ENCODE results near the gene ATP12A. TPM values are rescaled to one million over a fixed set of nuclear protein-coding genes. Genes with fewer than 3 reads are reported as not detected.

ATP12A gene
- total and polyA plus RNA-seq, 5 donors from 2014 or later = 0.14 to 0.18 (median 0.17) TPM; not detected in 2

- H3K36me3 Mint-ChIP-seq = no peaks in the 10 kb centered on the region
- peaks cover 0 to 2% (median 0%) of the 10 kb centered on the region in 7 donors for H3K9me3 Mint-ChIP-seq
- no peak for DNase-seq
- Histone ChIP-seq H3K9me3 (ENCODE audit: control insufficient read depth in 2 of 2, low read length in 2 of 2) (no peaks in the 10 kb centered on the region), H3K4me3 (ENCODE audit: low read depth, low read length) (no peak overlapping the region), H3K27ac (ENCODE audit: insufficient read depth, low read length, poor library complexity, severe bottlenecking) (no peak overlapping the region), H3K4me1 (ENCODE audit: control insufficient read depth, insufficient read depth, low read length, poor library complexity, severe bottlenecking) (peaks cover 6% of the 10 kb centered on the region), H3K36me3 (ENCODE audit: control insufficient read depth, insufficient read depth, low read length) (no peaks in the 10 kb centered on the region), H3K27me3 (ENCODE audit: control insufficient read depth, insufficient read depth, low read length) (no peaks in the 10 kb centered on the region)
- H3K27me3 Mint-ChIP-seq = peaks cover 16% of the 10 kb centered on the region
- peaks cover 0 to 14% (median 7%) of the 10 kb centered on the region in 4 donors for H3K4me1 Mint-ChIP-seq
- H3K27ac Mint-ChIP-seq = no peak overlapping the region
- no peak for ATAC-seq (ENCODE audit: low read depth in 2 of 2)
- H3K4me3 Mint-ChIP-seq = no peak overlapping the region
Measured at GRCh38 chr13:24663586-24663985, 16.6 kb upstream of the ATP12A start.

GRCh38 chr13:24664726-24665409 lies 15.3 kb upstream of the ATP12A start:
- H3K4me1 Mint-ChIP-seq = peaks cover 0 to 14% (median 7%) of the 10 kb centered on the region in 4 donors
- no peak overlapping the region for H3K4me3 Mint-ChIP-seq
- Histone ChIP-seq H3K36me3 (ENCODE audit: control insufficient read depth, insufficient read depth, low read length) (no peaks in the 10 kb centered on the region), H3K27ac (ENCODE audit: insufficient read depth, low read length, poor library complexity, severe bottlenecking) (no peak overlapping the region), H3K9me3 (ENCODE audit: control insufficient read depth in 2 of 2, low read length in 2 of 2) (no peaks in the 10 kb centered on the region), H3K27me3 (ENCODE audit: control insufficient read depth, insufficient read depth, low read length) (no peaks in the 10 kb centered on the region), H3K4me3 (ENCODE audit: low read depth, low read length) (no peak overlapping the region), H3K4me1 (ENCODE audit: control insufficient read depth, insufficient read depth, low read length, poor library complexity, severe bottlenecking) (peaks cover 6% of the 10 kb centered on the region)
- H3K27me3 Mint-ChIP-seq = peaks cover 13% of the 10 kb centered on the region
- no peak overlapping the region for H3K27ac Mint-ChIP-seq
- no peaks in the 10 kb centered on the region for H3K36me3 Mint-ChIP-seq
- H3K9me3 Mint-ChIP-seq = peaks cover 0 to 2% (median 0%) of the 10 kb centered on the region in 7 donors
- ATAC-seq (ENCODE audit: low read depth in 2 of 2) = no peak
- DNase-seq = no peak

- no peaks in the 10 kb centered on the region for H3K36me3 Mint-ChIP-seq
- no peak for DNase-seq
- H3K4me3 Mint-ChIP-seq = no peak overlapping the region
- H3K4me1 Mint-ChIP-seq = peaks cover 0 to 14% (median 7%) of the 10 kb centered on the region in 4 donors
- Histone ChIP-seq H3K4me1 (ENCODE audit: control insufficient read depth, insufficient read depth, low read length, poor library complexity, severe bottlenecking) (peaks cover 8% of the 10 kb centered on the region), H3K36me3 (ENCODE audit: control insufficient read depth, insufficient read depth, low read length) (no peaks in the 10 kb centered on the region), H3K27ac (ENCODE audit: insufficient read depth, low read length, poor library complexity, severe bottlenecking) (no peak overlapping the region), H3K9me3 (ENCODE audit: control insufficient read depth in 2 of 2, low read length in 2 of 2) (no peaks in the 10 kb centered on the region), H3K27me3 (ENCODE audit: control insufficient read depth, insufficient read depth, low read length) (no peaks in the 10 kb centered on the region), H3K4me3 (ENCODE audit: low read depth, low read length) (no peak overlapping the region)
- peaks cover 5% of the 10 kb centered on the region for H3K27me3 Mint-ChIP-seq
- H3K9me3 Mint-ChIP-seq = peaks cover 0 to 2% (median 0%) of the 10 kb centered on the region in 7 donors
- H3K27ac Mint-ChIP-seq = no peak overlapping the region
- no peak for ATAC-seq (ENCODE audit: low read depth in 2 of 2)
Measured at GRCh38 chr13:24668511-24668910, 11.7 kb upstream of the ATP12A start.

GRCh38 chr13:24668955-24669582 lies 11.1 kb upstream of the ATP12A start:
- no peaks in the 10 kb centered on the region for H3K27me3 ChIP-seq (ENCODE audit: control insufficient read depth, insufficient read depth, low read length)
- H3K9me3 ChIP-seq (ENCODE audit: control insufficient read depth in 2 of 2, low read length in 2 of 2) = no peaks in the 10 kb centered on the region
- Mint-ChIP-seq H3K27ac (peak overlapping the region in 1 of 3 donors; percentile 79), H3K27me3 (peaks cover 5% of the 10 kb centered on the region), H3K4me1 (peaks cover 0 to 14% (median 7%) of the 10 kb centered on the region in 4 donors), H3K9me3 (peaks cover 0 to 2% (median 0%) of the 10 kb centered on the region in 7 donors), H3K36me3 (no peaks in the 10 kb centered on the region), H3K4me3 (no peak overlapping the region)
- DNase-seq (no peak), ATAC-seq (ENCODE audit: low read depth in 2 of 2) (no peak)
- no peak overlapping the region for H3K4me3 ChIP-seq (ENCODE audit: low read depth, low read length)
- peaks cover 8% of the 10 kb centered on the region for H3K4me1 ChIP-seq (ENCODE audit: control insufficient read depth, insufficient read depth, low read length, poor library complexity, severe bottlenecking)
- no peaks in the 10 kb centered on the region for H3K36me3 ChIP-seq (ENCODE audit: control insufficient read depth, insufficient read depth, low read length)
- no peak overlapping the region for H3K27ac ChIP-seq (ENCODE audit: insufficient read depth, low read length, poor library complexity, severe bottlenecking)

- peaks cover 0 to 14% (median 7%) of the 10 kb centered on the region in 4 donors for H3K4me1 Mint-ChIP-seq
- no peak for ATAC-seq (ENCODE audit: low read depth in 2 of 2)
- H3K27me3 ChIP-seq (ENCODE audit: control insufficient read depth, insufficient read depth, low read length) = no peaks in the 10 kb centered on the region
- H3K9me3 Mint-ChIP-seq = peaks cover 0 to 3% (median 0%) of the 10 kb centered on the region in 7 donors
- peak overlapping the region in 1 of 3 donors; percentile 23 for H3K27ac Mint-ChIP-seq
- no peak overlapping the region for H3K27ac ChIP-seq (ENCODE audit: insufficient read depth, low read length, poor library complexity, severe bottlenecking)
- DNase-seq = no peak
- H3K36me3 Mint-ChIP-seq = no peaks in the 10 kb centered on the region
- no peaks in the 10 kb centered on the region for H3K36me3 ChIP-seq (ENCODE audit: control insufficient read depth, insufficient read depth, low read length)
- H3K9me3 ChIP-seq (ENCODE audit: control insufficient read depth in 2 of 2, low read length in 2 of 2) = no peaks in the 10 kb centered on the region
- H3K4me3 ChIP-seq (ENCODE audit: low read depth, low read length) = no peak overlapping the region
- H3K4me1 ChIP-seq (ENCODE audit: control insufficient read depth, insufficient read depth, low read length, poor library complexity, severe bottlenecking) = peaks cover 8% of the 10 kb centered on the region
- H3K27me3 Mint-ChIP-seq = peaks cover 7% of the 10 kb centered on the region
- no peak overlapping the region for H3K4me3 Mint-ChIP-seq
Measured at GRCh38 chr13:24670174-24670573, 10.0 kb upstream of the ATP12A start.

GRCh38 chr13:24670961-24671381 lies 9.2 kb upstream of the ATP12A start:
- peaks cover 0 to 2% (median 0%) of the 10 kb centered on the region in 7 donors for H3K9me3 Mint-ChIP-seq

GRCh38 chr13:24671386-24672113 lies 8.7 kb upstream of the ATP12A start:
- DNase-seq = peak in 1 of 3 donors; percentile 41
- Histone ChIP-seq H3K4me3 (ENCODE audit: low read depth, low read length) (peak overlapping the region; percentile 3), H3K9me3 (ENCODE audit: control insufficient read depth in 2 of 2, low read length in 2 of 2) (no peaks in the 10 kb centered on the region), H3K27ac (ENCODE audit: insufficient read depth, low read length, poor library complexity, severe bottlenecking) (no peak overlapping the region), H3K27me3 (ENCODE audit: control insufficient read depth, insufficient read depth, low read length) (no peaks in the 10 kb centered on the region), H3K4me1 (ENCODE audit: control insufficient read depth, insufficient read depth, low read length, poor library complexity, severe bottlenecking) (peaks cover 8% of the 10 kb centered on the region), H3K36me3 (ENCODE audit: control insufficient read depth, insufficient read depth, low read length) (no peaks in the 10 kb centered on the region)
- ATAC-seq (ENCODE audit: low read depth in 2 of 2) = no peak
- Mint-ChIP-seq H3K36me3 (no peaks in the 10 kb centered on the region), H3K27ac (peak overlapping the region in 2 of 3 donors; percentile 55 to 76), H3K4me1 (peaks cover 0 to 14% (median 7%) of the 10 kb centered on the region in 4 donors), H3K27me3 (peaks cover 17% of the 10 kb centered on the region), H3K9me3 (peaks cover 0 to 2% (median 0%) of the 10 kb centered on the region in 7 donors), H3K4me3 (no peak overlapping the region)

More at GRCh38 chr13:24670961-24671381, 9.2 kb upstream of the ATP12A start:
- Mint-ChIP-seq H3K36me3 (no peaks in the 10 kb centered on the region), H3K27me3 (peaks cover 14% of the 10 kb centered on the region), H3K27ac (peak overlapping the region in 1 of 3 donors; percentile 55), H3K4me3 (peak overlapping the region in 1 of 4 donors; percentile 35), H3K4me1 (peaks cover 0 to 14% (median 7%) of the 10 kb centered on the region in 4 donors)
- Histone ChIP-seq H3K9me3 (ENCODE audit: control insufficient read depth in 2 of 2, low read length in 2 of 2) (no peaks in the 10 kb centered on the region), H3K4me1 (ENCODE audit: control insufficient read depth, insufficient read depth, low read length, poor library complexity, severe bottlenecking) (peaks cover 8% of the 10 kb centered on the region), H3K4me3 (ENCODE audit: low read depth, low read length) (no peak overlapping the region), H3K27me3 (ENCODE audit: control insufficient read depth, insufficient read depth, low read length) (no peaks in the 10 kb centered on the region), H3K36me3 (ENCODE audit: control insufficient read depth, insufficient read depth, low read length) (no peaks in the 10 kb centered on the region), H3K27ac (ENCODE audit: insufficient read depth, low read length, poor library complexity, severe bottlenecking) (no peak overlapping the region)
- DNase-seq (peak in 1 of 3 donors; percentile 15), ATAC-seq (ENCODE audit: low read depth in 2 of 2) (no peak)

All from CD4-positive, CD25-positive, alpha-beta regulatory T cell (primary cell).